Gastroesophageal sphincter (tissue), 3 donors: ENCODE measurements around the gene MRPS9.

Experiments used
- CTCF ChIP-seq, 4 experiments: fragments of 200-600 bp in 2 of 4; fragments of 450-650 bp in 2 of 4; sonication (generic) in 1 of 4; IDR thresholded peaks; one replicate each; pipeline ENCODE4 v1.5.1; 2017 to 2019; ENCODE audit warnings: antibody characterized with exemption in 4 of 4, mild to moderate bottlenecking in 2 of 4, moderate library complexity in 2 of 4
- EP300 ChIP-seq: sonication (generic); formaldehyde crosslinking; IDR thresholded peaks from one replicate; pipeline ENCODE4 v1.6.1; 2017; ENCODE audit warnings: antibody characterized with exemption, mild to moderate bottlenecking
- POLR2A ChIP-seq, 2 donors: fragments of 450-650 bp; IDR thresholded peaks; one replicate each; pipeline ENCODE4 v1.6.1; 2017; ENCODE audit warnings: antibody characterized with exemption in 2 of 2, mild to moderate bottlenecking in 2 of 2, moderate library complexity in 1 of 2
- POLR2AphosphoS5 ChIP-seq: sonication (generic); formaldehyde crosslinking; IDR thresholded peaks from one replicate; pipeline ENCODE4 v1.6.1; 2017; ENCODE audit warnings: antibody characterized with exemption

GRCh38 chr2:105038383-105039061 is 653 bp downstream of the MRPS9 start:
- TF ChIP-seq POLR2A (IDR thresholded peaks at IDR 0.05): no peak
- no peak for TF ChIP-seq CTCF (IDR thresholded peaks at IDR 0.05)
- no peak for TF ChIP-seq POLR2AphosphoS5
- TF ChIP-seq EP300: no peak
